IMR-90 (cell line): ENCODE measurements around the gene ELOA. TPM values are rescaled to one million over a fixed set of nuclear protein-coding genes. Genes with fewer than 3 reads are reported as not detected.

Experiments
- ATAC-seq: fragments of 200-7000 bp; cut with Tn5 transposase; 2 replicates; pipeline ENCODE4 v1.9.1; 2020; ENCODE audit warnings: low read depth, mild to moderate bottlenecking, moderate library complexity
- BruUV-seq: library from RNA; stranded (reverse); fragments of 400-500 nt; replicated peaks from 2 replicates; lab custom pipeline; 2021; lab: Mats Ljungman, UMichigan
- CTCF ChIA-PET: fragments of 300-600 bp; formaldehyde crosslinking; extraction: SDS; loops from one replicate; lab custom pipeline; 2021; ENCODE audit warnings: antibody characterized with exemption; lab: Yijun Ruan, JAX
- POLR2A ChIA-PET: fragments of 300-600 bp; sonication (Branson Sonifier 250); formaldehyde crosslinking; loops from one replicate; lab custom pipeline; 2022; ENCODE audit warnings: antibody characterized with exemption; ENCODE audit not compliant: unreplicated experiment; lab: Charles Lee
- DNase-seq: peaks from one replicate; pipeline ENCODE4 v3.0.0; 2013
- H2AFZ ChIP-seq: replicated peaks from 2 replicates; pipeline ENCODE3; 2013; ENCODE audit warnings: low read length, mild to moderate bottlenecking; ENCODE audit not compliant: poor library complexity
- H2AK5ac ChIP-seq: 2 replicates; pipeline ENCODE4 v1.6.1; 2013; ENCODE audit warnings: low read depth, low read length, inconsistent platforms
- H2AK9ac ChIP-seq: replicated peaks from 2 replicates; pipeline ENCODE3; 2013; ENCODE audit warnings: mild to moderate bottlenecking, low read depth, low read length, moderate library complexity; ENCODE audit not compliant: poor library complexity
- H2BK120ac ChIP-seq: 2 replicates; pipeline ENCODE4 v1.6.1; 2013; ENCODE audit warnings: low read depth, low read length, inconsistent platforms
- H2BK15ac ChIP-seq: 3 replicates; pipeline ENCODE4 v1.6.1; 2013; ENCODE audit warnings: low read depth, low read length, inconsistent platforms
- H2BK20ac ChIP-seq: 2 replicates; pipeline ENCODE4 v1.6.1; 2013; ENCODE audit warnings: low read depth, mild to moderate bottlenecking, inconsistent platforms, low read length, moderate library complexity
- H2BK5ac ChIP-seq: 2 replicates; pipeline ENCODE4 v1.6.1; 2013; ENCODE audit warnings: mild to moderate bottlenecking, low read depth, low read length, inconsistent platforms; ENCODE audit not compliant: poor library complexity, severe bottlenecking
- H3K14ac ChIP-seq: replicated peaks from 2 replicates; pipeline ENCODE4 v1.6.1; 2013; ENCODE audit warnings: low read depth, low read length, inconsistent platforms
- H3K18ac ChIP-seq: 2 replicates; pipeline ENCODE4 v1.6.1; 2013; ENCODE audit warnings: low read depth, low read length, control low read depth
- H3K23ac ChIP-seq: 2 replicates; pipeline ENCODE4 v1.6.1; 2013; ENCODE audit warnings: low read depth, low read length, inconsistent platforms
- H3K27ac ChIP-seq: 2 replicates; pipeline ENCODE4 v1.5.1; 2013; ENCODE audit warnings: mild to moderate bottlenecking, control low read depth, low read length; ENCODE audit not compliant: insufficient read depth
- H3K27me3 ChIP-seq: 2 replicates; pipeline ENCODE4 v1.6.1; 2013; ENCODE audit warnings: low read length; ENCODE audit not compliant: control insufficient read depth, insufficient read depth
- H3K36me3 ChIP-seq: 2 replicates; pipeline ENCODE4 v1.6.1; 2013; ENCODE audit warnings: low read length, mixed read lengths; ENCODE audit not compliant: control insufficient read depth, insufficient read depth
- H3K4ac ChIP-seq: 2 replicates; pipeline ENCODE4 v1.6.1; 2013; ENCODE audit warnings: low read depth, low read length, inconsistent platforms
- H3K4me1 ChIP-seq: 2 replicates; pipeline ENCODE4 v1.6.1; 2013; ENCODE audit warnings: low read length, mixed read lengths; ENCODE audit not compliant: control insufficient read depth, insufficient read depth
- H3K4me2 ChIP-seq: 2 replicates; pipeline ENCODE4 v1.6.1; 2013; ENCODE audit warnings: low read depth, mild to moderate bottlenecking, control low read depth, low read length, moderate library complexity
- H3K4me3 ChIP-seq: 2 replicates; pipeline ENCODE4 v1.5.1; 2013; ENCODE audit warnings: low read depth, mild to moderate bottlenecking, control low read depth, low read length, moderate library complexity; ENCODE audit not compliant: insufficient read depth
- H3K56ac ChIP-seq: 2 replicates; pipeline ENCODE4 v1.6.1; 2013; ENCODE audit warnings: low read length, inconsistent platforms; ENCODE audit not compliant: insufficient read depth; ENCODE audit errors: extremely low read depth
- H3K79me1 ChIP-seq, 2 experiments: 2 replicates each; pipeline ENCODE4 v1.6.1; 2013; ENCODE audit warnings: low read length in 2 of 2, inconsistent platforms in 1 of 2, low read depth in 1 of 2
- H3K9ac ChIP-seq: 2 replicates; pipeline ENCODE4 v1.6.1; 2013; ENCODE audit warnings: low read depth, low read length, control low read depth
- H3K9me1 ChIP-seq: 2 replicates; pipeline ENCODE4 v1.6.1; 2013; ENCODE audit warnings: low read length, inconsistent platforms; ENCODE audit not compliant: insufficient read depth
- H3K9me3 ChIP-seq: 2 replicates; pipeline ENCODE4 v1.6.1; 2013; ENCODE audit warnings: low read length; ENCODE audit not compliant: control insufficient read depth, insufficient read depth
- H4K20me1 ChIP-seq: 2 replicates; pipeline ENCODE4 v1.6.1; 2013; ENCODE audit warnings: low read length, inconsistent platforms; ENCODE audit not compliant: insufficient read depth
- H4K5ac ChIP-seq: 2 replicates; pipeline ENCODE4 v1.6.1; 2013; ENCODE audit warnings: mild to moderate bottlenecking, low read depth, low read length, control low read depth
- H4K8ac ChIP-seq, 2 experiments: 2 replicates each; pipeline ENCODE4 v1.6.1; 2013; ENCODE audit warnings: low read depth in 2 of 2, low read length in 2 of 2, control low read depth in 1 of 2, inconsistent platforms in 1 of 2
- H4K91ac ChIP-seq: 2 replicates; pipeline ENCODE4 v1.6.1; 2013; ENCODE audit warnings: low read depth, low read length, inconsistent platforms; ENCODE audit not compliant: insufficient read depth
- BHLHE40 ChIP-seq: fragments of 150-350 bp; IDR thresholded peaks from 2 replicates; pipeline ENCODE4 v1.6.1; 2016; ENCODE audit warnings: mild to moderate bottlenecking, low read depth, low read length
- CEBPB ChIP-seq: IDR thresholded peaks from 2 replicates; pipeline ENCODE4 v1.6.1; 2012; ENCODE audit warnings: low read depth, low read length, improper control_type of control experiment
- CHD1 ChIP-seq: IDR thresholded peaks from 2 replicates; pipeline ENCODE4 v1.6.1; 2012; ENCODE audit warnings: low read depth, low read length, improper control_type of control experiment
- FOS ChIP-seq: fragments of 150-350 bp; IDR thresholded peaks from 2 replicates; pipeline ENCODE4 v1.6.1; 2016; ENCODE audit warnings: low read depth, low read length
- MAFK ChIP-seq: IDR thresholded peaks from 2 replicates; pipeline ENCODE4 v1.6.1; 2012; ENCODE audit warnings: low read depth, low read length, improper control_type of control experiment
- MXI1 ChIP-seq: IDR thresholded peaks from 2 replicates; pipeline ENCODE4 v1.6.1; 2012; ENCODE audit warnings: low read depth, mild to moderate bottlenecking, low read length, moderate library complexity, borderline replicate concordance
- NFE2L2 ChIP-seq: fragments of 150-350 bp; IDR thresholded peaks from 2 replicates; pipeline ENCODE4 v1.6.1; 2016; ENCODE audit warnings: low read depth, mild to moderate bottlenecking, low read length
- RAD21 ChIP-seq: IDR thresholded peaks from 2 replicates; pipeline ENCODE4 v1.6.1; 2012; ENCODE audit warnings: low read length, improper control_type of control experiment
- RCOR1 ChIP-seq: IDR thresholded peaks from 2 replicates; pipeline ENCODE4 v1.6.1; 2012; ENCODE audit warnings: mild to moderate bottlenecking, low read length, improper control_type of control experiment; ENCODE audit not compliant: insufficient replicate concordance
- RFX5 ChIP-seq: IDR thresholded peaks from 2 replicates; pipeline ENCODE4 v1.8.0; 2012; ENCODE audit warnings: low read depth, mild to moderate bottlenecking, low read length, moderate library complexity
- SMC3 ChIP-seq: fragments of 150-350 bp; IDR thresholded peaks from 2 replicates; pipeline ENCODE4 v1.6.1; 2016; ENCODE audit warnings: low read depth, mild to moderate bottlenecking, antibody characterized with exemption, low read length, moderate library complexity
- WGBS, 2 experiments: methylation state at CpG; one replicate each; pipeline versions ENCODE4 v1.1.5 to v1.1.7; 2013; ENCODE audit warnings: missing lambda C conversion rate in 2 of 2; ENCODE audit not compliant: insufficient read length in 1 of 2; ENCODE audit errors: extremely low coverage in 2 of 2; 5-methylcytosine and 5-hydroxymethylcytosine counted together
- dilution Hi-C: fragments of 300-500 bp; cut with HindIII; formaldehyde crosslinking; loops from one replicate; pipeline ENCODE4 v1.14.3; 2018; ENCODE audit warnings: low sequenced_read_pairs; ENCODE audit not compliant: unreplicated experiment
- in situ Hi-C: fragments of 300-500 bp; cut with MboI; formaldehyde crosslinking; loops from 3 replicates; pipeline ENCODE4 v1.14.3; 2019; ENCODE audit warnings: low sequenced_read_pairs, inconsistent platforms, mixed read lengths
- intact Hi-C: fragments of 100-400 bp; cut with micrococcal nuclease; formaldehyde crosslinking; loops from 2 replicates; pipeline ENCODE4 v1.10.0; 2022
- polyA plus RNA-seq, 3 experiments: library from polyadenylated mRNA; depleted of rRNA; stranded (reverse); fragments of >200 nt; gene quantifications; 2 replicates each; pipeline ENCODE4 v1.2.3, GENCODE V29; 2012; ENCODE audit warnings: low replicate concordance in 1 of 3
- total RNA-seq: library from RNA; depleted of rRNA; stranded (reverse); fragments of >200 nt; gene quantifications from 2 replicates; pipeline ENCODE4 v1.2.3, GENCODE V29; 2012
- TF ChIP-seq, protein P1 (sequence below): conservative IDR thresholded peaks from 2 replicates; pipeline ENCODE4 v1.5.1; 2012; ENCODE audit warnings: mild to moderate bottlenecking, low read depth, low read length, improper control_type of control experiment
- TF ChIP-seq, protein P2 (sequence below): fragments of 150-350 bp; IDR thresholded peaks from 2 replicates; pipeline ENCODE4 v1.6.1; 2016; ENCODE audit warnings: low read depth, mild to moderate bottlenecking, low read length, moderate library complexity, borderline replicate concordance

Gene ELOA
- total and polyA plus RNA-seq, 2 of the 4 experiments (the other 2 are of a cell fraction) = 22.9 to 40.7 TPM

DNA sequence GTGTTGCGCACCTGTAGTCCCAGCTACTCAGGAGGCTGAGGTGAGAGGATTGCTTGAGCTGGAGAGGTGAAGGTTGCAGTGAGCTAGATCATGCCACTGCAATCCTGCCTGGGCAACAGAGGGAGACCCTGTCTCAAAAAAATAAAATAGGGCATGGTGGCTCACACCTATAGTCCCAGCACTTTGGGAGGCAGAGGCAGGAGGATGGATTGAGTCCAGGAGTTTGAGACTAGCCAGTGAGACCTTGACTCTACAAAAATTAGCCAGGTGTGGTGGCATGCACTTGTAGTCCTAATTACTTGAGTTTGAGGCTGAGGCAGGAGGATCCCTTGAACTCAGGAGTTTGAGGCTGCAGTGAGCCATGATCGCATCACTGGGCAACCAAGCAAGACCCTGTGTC lies 42.0 kb upstream of the ELOA start:
- ChIA-PET POLR2A (no interaction called here), CTCF (no interaction called here)
- Histone ChIP-seq H2BK5ac (no peak overlapping the region), H2AK5ac (no peak overlapping the region), H2BK15ac (no peak overlapping the region), H4K20me1 (peaks cover 82% of the 10 kb centered on the region), H3K4me2 (no peak overlapping the region), H3K9ac (no peak overlapping the region), H4K91ac (no peak overlapping the region), H3K14ac (no peak overlapping the region), H3K4me1 (no peaks in the 10 kb centered on the region), H4K5ac (no peak overlapping the region), H2AK9ac (no peak overlapping the region), H3K23ac (no peak overlapping the region), H3K27me3 (no peaks in the 10 kb centered on the region), H2AFZ (no peak overlapping the region), H4K8ac (no peak overlapping the region), H3K9me3 (no peaks in the 10 kb centered on the region), H3K27ac (no peak overlapping the region), H3K36me3 (peaks cover 52% of the 10 kb centered on the region), H3K4me3 (no peak overlapping the region), H3K18ac (no peak overlapping the region), H3K79me1 (peaks cover 24 to 77% of the 10 kb centered on the region in 2 experiments), H2BK120ac (no peak overlapping the region), H2BK20ac (no peak overlapping the region), H3K4ac (no peak overlapping the region), H3K9me1 (peaks cover 11% of the 10 kb centered on the region), H3K56ac (no peak overlapping the region)
- no CpG with 5 or more reads among the region's 2 CpGs for WGBS, 2 experiments
- dilution Hi-C loops (no loop called here), in situ Hi-C loops (no loop called here), intact Hi-C loops (no loop called here)
- DNase-seq = no peak
- no peak for TF ChIP-seq RCOR1
- TF ChIP-seq CEBPB = no peak
- no peak for TF ChIP-seq MAFK
- TF ChIP-seq, protein P1, sequence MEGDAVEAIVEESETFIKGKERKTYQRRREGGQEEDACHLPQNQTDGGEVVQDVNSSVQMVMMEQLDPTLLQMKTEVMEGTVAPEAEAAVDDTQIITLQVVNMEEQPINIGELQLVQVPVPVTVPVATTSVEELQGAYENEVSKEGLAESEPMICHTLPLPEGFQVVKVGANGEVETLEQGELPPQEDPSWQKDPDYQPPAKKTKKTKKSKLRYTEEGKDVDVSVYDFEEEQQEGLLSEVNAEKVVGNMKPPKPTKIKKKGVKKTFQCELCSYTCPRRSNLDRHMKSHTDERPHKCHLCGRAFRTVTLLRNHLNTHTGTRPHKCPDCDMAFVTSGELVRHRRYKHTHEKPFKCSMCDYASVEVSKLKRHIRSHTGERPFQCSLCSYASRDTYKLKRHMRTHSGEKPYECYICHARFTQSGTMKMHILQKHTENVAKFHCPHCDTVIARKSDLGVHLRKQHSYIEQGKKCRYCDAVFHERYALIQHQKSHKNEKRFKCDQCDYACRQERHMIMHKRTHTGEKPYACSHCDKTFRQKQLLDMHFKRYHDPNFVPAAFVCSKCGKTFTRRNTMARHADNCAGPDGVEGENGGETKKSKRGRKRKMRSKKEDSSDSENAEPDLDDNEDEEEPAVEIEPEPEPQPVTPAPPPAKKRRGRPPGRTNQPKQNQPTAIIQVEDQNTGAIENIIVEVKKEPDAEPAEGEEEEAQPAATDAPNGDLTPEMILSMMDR = no peak
- TF ChIP-seq, protein P2, sequence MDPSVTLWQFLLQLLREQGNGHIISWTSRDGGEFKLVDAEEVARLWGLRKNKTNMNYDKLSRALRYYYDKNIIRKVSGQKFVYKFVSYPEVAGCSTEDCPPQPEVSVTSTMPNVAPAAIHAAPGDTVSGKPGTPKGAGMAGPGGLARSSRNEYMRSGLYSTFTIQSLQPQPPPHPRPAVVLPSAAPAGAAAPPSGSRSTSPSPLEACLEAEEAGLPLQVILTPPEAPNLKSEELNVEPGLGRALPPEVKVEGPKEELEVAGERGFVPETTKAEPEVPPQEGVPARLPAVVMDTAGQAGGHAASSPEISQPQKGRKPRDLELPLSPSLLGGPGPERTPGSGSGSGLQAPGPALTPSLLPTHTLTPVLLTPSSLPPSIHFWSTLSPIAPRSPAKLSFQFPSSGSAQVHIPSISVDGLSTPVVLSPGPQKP = no peak
- TF ChIP-seq NFE2L2 = no peak
- TF ChIP-seq FOS = no peak
- TF ChIP-seq MXI1 = no peak
- TF ChIP-seq BHLHE40 = no peak
- TF ChIP-seq RAD21 = no peak
- no peak for TF ChIP-seq SMC3
- no peak for TF ChIP-seq RFX5
- no peak for TF ChIP-seq CHD1
- ATAC-seq = no peak
- no TSS peak for BruUV-seq
